HG03575 (cell line): ENCODE data around the gene ST6GALNAC3.

Experiments
- ATAC-seq: cut with Tn5 transposase; IDR thresholded peaks from one replicate; pipeline ENCODE4 v1.9.1; 2021; ENCODE audit not compliant: unreplicated experiment, insufficient number of reproducible peaks, low FRiP score; ENCODE audit errors: extremely low read depth

Gene ST6GALNAC3

DNA sequence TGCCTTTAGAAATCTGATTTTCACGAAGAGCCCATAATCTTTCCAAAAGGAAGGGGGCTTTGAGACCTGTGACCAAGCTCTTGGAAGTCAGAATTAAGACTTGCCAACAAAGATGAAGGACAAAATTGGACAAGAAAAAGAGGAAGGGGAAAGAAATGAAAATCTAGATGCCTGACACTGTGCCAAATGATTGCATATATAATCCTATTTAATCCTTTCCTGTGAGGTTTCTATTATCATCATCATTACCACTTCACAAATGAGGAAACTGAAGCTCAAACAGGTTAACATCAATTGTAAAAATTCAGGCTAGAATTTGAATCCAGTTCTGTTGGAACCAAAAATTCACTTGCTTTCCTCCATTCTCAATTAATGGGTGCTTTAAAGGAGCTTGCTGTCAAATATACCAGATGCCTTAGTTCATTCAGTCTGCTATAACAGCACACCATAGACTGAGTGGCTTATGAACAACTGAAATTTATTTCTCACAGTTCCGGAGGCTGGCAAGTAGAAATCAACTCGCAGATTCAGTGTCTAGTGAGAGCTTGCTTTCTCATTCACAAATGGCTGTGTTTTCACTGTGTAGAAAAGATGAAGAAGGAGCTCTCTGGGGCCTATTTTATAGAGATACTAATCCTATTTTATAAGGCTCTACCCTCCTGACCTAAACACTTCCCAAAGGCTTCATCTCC lies 595.2 kb downstream of the ST6GALNAC3 start:
- ATAC-seq = no peak

- ATAC-seq = no peak
These were observed 600.2 kb downstream of the ST6GALNAC3 start for GRCh38 chr1:76674689-76675210.

- ATAC-seq = no peak
These were observed 603.2 kb downstream of the ST6GALNAC3 start for GRCh38 chr1:76677416-76678405.

DNA sequence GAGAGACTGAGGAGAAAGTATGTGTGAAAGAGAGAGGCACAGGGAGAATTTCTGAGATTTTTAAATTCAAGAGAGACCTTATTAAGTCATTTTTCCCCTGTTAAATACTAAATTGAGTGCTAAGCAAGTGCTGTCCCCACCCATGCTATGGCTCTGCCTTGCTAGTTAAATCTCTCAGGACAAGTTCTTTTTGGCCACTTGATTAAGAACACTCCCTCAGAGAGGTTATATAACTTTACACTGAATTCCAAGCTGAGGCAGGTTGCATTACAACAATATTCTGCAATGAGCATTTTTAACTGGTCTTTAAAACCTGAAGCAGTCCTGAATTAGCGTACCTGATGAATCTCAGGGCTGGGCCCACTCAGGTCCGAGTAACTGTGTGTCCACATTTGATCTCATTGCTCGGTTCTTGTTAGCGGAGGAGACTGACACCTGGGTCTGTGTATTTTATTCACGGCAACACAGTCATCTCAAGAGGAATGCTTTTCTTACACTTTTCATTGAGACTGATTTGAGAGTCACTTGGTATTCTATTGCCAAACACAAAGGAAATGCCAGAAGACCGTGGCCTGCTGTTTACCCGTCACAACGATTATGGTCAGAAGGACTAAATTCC lies 605.1 kb downstream of the ST6GALNAC3 start:
- ATAC-seq = no peak

- ATAC-seq = no peak
These were observed 606.1 kb downstream of the ST6GALNAC3 start for GRCh38 chr1:76680651-76681050.

- ATAC-seq = no peak
These were observed 607.6 kb downstream of the ST6GALNAC3 start for GRCh38 chr1:76682138-76682537.
